GM12878 (cell line): ENCODE measurements around the gene FCRL6. TPM values are rescaled to one million over a fixed set of nuclear protein-coding genes. Genes with fewer than 3 reads are reported as not detected.

Experiments
- ATAC-seq: fragments of 200-7000 bp; cut with Tn5 transposase; 3 replicates; pipeline ENCODE4 v1.9.1; 2020; ENCODE audit warnings: mild to moderate bottlenecking, moderate library complexity
- BruUV-seq: library from RNA; stranded (reverse); fragments of 400-500 nt; replicated peaks from 2 replicates; lab custom pipeline; 2021; lab: Mats Ljungman, UMichigan
- CTCF ChIA-PET: fragments of 300-600 bp; sonication (Branson Sonifier 250); formaldehyde crosslinking; extraction: SDS; loops from one replicate; lab custom pipeline; 2021; ENCODE audit warnings: inconsistent platforms; lab: Yijun Ruan, JAX
- POLR2A ChIA-PET: fragments of 350-600 bp; formaldehyde crosslinking; extraction: SDS; loops from one replicate; lab custom pipeline; 2021; ENCODE audit warnings: inconsistent platforms; lab: Charles Lee
- RAD21 ChIA-PET: fragments of 300-600 bp; sonication (Branson Sonifier 250); formaldehyde crosslinking; loops from one replicate; lab custom pipeline; 2023; ENCODE audit warnings: antibody characterized with exemption; ENCODE audit not compliant: unreplicated experiment; lab: Charles Lee
- SMC1A ChIA-PET: fragments of 300-600 bp; sonication (Branson Sonifier 250); formaldehyde crosslinking; loops from one replicate; lab custom pipeline; 2023; ENCODE audit not compliant: unreplicated experiment, uncharacterized antibody; lab: Charles Lee
- DNase-seq: peaks from one replicate; pipeline ENCODE4 v3.0.0-alpha.2; 2011; ENCODE audit warnings: low read depth, low spot score
- FAIRE-seq: peaks from 3 replicates; lab custom pipeline; 2011; peaks lifted over from hg19 to GRCh38; lab: Jason Lieb, UNC
- H2AFZ ChIP-seq: 2 replicates; pipeline ENCODE4 v1.6.0; 2011; ENCODE audit warnings: low read depth, low read length, control low read depth; ENCODE audit not compliant: control insufficient read depth
- H3K27ac ChIP-seq: 2 replicates; pipeline ENCODE4 v1.5.1; 2011; ENCODE audit warnings: control low read depth; ENCODE audit not compliant: control insufficient read depth, insufficient read depth
- H3K27me3 ChIP-seq, 2 experiments: replicated peaks in 1 of 2; 2 replicates each; pipeline versions ENCODE4 v1.6.0 to v1.6.1; 2011; ENCODE audit warnings: low read length in 1 of 2; ENCODE audit not compliant: control insufficient read depth in 2 of 2, insufficient read depth in 2 of 2
- H3K36me3 ChIP-seq, 2 experiments: 2 replicates each; pipeline ENCODE4 v1.5.1; 2011; ENCODE audit warnings: low read length in 1 of 2; ENCODE audit not compliant: control insufficient read depth in 2 of 2, insufficient read depth in 2 of 2
- H3K4me1 ChIP-seq: 2 replicates; pipeline ENCODE4 v1.6.1; 2011; ENCODE audit warnings: mild to moderate bottlenecking, low read length, moderate library complexity, mixed read lengths; ENCODE audit not compliant: control insufficient read depth, insufficient read depth
- H3K4me2 ChIP-seq: 2 replicates; pipeline ENCODE4 v1.6.0; 2011; ENCODE audit warnings: control low read depth; ENCODE audit not compliant: control insufficient read depth, insufficient read depth
- H3K4me3 ChIP-seq: fragments of 200-600 bp; sonication (generic); 2 replicates; pipeline ENCODE4 v1.5.1; 2016
- H3K79me2 ChIP-seq: 2 replicates; pipeline ENCODE4 v1.6.0; 2011; ENCODE audit warnings: low read length; ENCODE audit not compliant: control insufficient read depth, insufficient read depth
- H3K9ac ChIP-seq: 2 replicates; pipeline ENCODE4 v1.8.0; 2011; ENCODE audit warnings: low read length, control low read depth, mixed read lengths; ENCODE audit not compliant: control insufficient read depth, insufficient read depth
- H3K9me3 ChIP-seq: replicated peaks from 3 replicates; pipeline ENCODE4 v1.5.1; 2011; ENCODE audit warnings: mild to moderate bottlenecking, low read length; ENCODE audit not compliant: control insufficient read depth, insufficient read depth
- H4K20me1 ChIP-seq: 2 replicates; pipeline ENCODE4 v1.6.0; 2011; ENCODE audit not compliant: control insufficient read depth, insufficient read depth
- CTCF ChIP-seq, 3 experiments: IDR thresholded peaks in 2 of 3; conservative IDR thresholded peaks in 1 of 3; 2 replicates each; pipeline ENCODE4 v1.5.1; 2011; ENCODE audit warnings: low read depth in 3 of 3, low read length in 3 of 3, mild to moderate bottlenecking in 3 of 3, control low read depth in 2 of 3, moderate library complexity in 2 of 3, inconsistent platforms in 1 of 3, mixed read lengths in 1 of 3; ENCODE audit not compliant: control insufficient read depth in 2 of 3, insufficient read depth in 1 of 3; ENCODE audit errors: extremely low read depth in 1 of 3
- DPF2 ChIP-seq: fragments of 450-650 bp; IDR thresholded peaks from 2 replicates; pipeline ENCODE4 v1.6.1; 2017; ENCODE audit warnings: mild to moderate bottlenecking
- IKZF2 ChIP-seq, 2 experiments: fragments of 450-650 bp; IDR thresholded peaks; 2 replicates each; pipeline ENCODE4 v1.6.1; 2017; ENCODE audit warnings: mild to moderate bottlenecking in 2 of 2, moderate library complexity in 2 of 2
- RAD21 ChIP-seq: IDR thresholded peaks from 2 replicates; pipeline ENCODE4 v1.6.1; 2011; ENCODE audit warnings: mild to moderate bottlenecking, low read depth, low read length, moderate library complexity; ENCODE audit not compliant: insufficient read depth
- SMC3 ChIP-seq: IDR thresholded peaks from 2 replicates; pipeline ENCODE4 v1.6.1; 2011; ENCODE audit warnings: low read length, improper control_type of control experiment, borderline replicate concordance
- SPI1 ChIP-seq: IDR thresholded peaks from 2 replicates; pipeline ENCODE4 v1.6.1; 2011; ENCODE audit warnings: low read depth, mild to moderate bottlenecking, low read length, moderate library complexity, borderline replicate concordance; ENCODE audit not compliant: insufficient read depth
- SREBF2 ChIP-seq: IDR thresholded peaks from 2 replicates; pipeline ENCODE4 v1.6.1; 2012; ENCODE audit warnings: mild to moderate bottlenecking, low read length
- USF2 ChIP-seq: IDR thresholded peaks from 2 replicates; pipeline ENCODE4 v1.6.1; 2011; ENCODE audit warnings: low read depth, low read length, improper control_type of control experiment, borderline replicate concordance
- ZSCAN29 ChIP-seq: fragments of 450-650 bp; IDR thresholded peaks from 2 replicates; pipeline ENCODE4 v1.6.1; 2017; ENCODE audit warnings: mild to moderate bottlenecking, moderate library complexity
- WGBS: methylation state at CpG from one replicate; pipeline ENCODE4 v1.1.6; 2016; ENCODE audit warnings: low lambda C conversion rate; ENCODE audit not compliant: insufficient replicate concordance, insufficient coverage; ENCODE audit errors: missing lambda C conversion rate; 5-methylcytosine and 5-hydroxymethylcytosine counted together
- in situ Hi-C: fragments of 300-500 bp; cut with MboI; formaldehyde crosslinking; loops from 9 replicates; pipeline ENCODE4 v1.14.3; 2018; ENCODE audit warnings: mixed read lengths
- intact Hi-C: fragments of 100-400 bp; cut with micrococcal nuclease; formaldehyde crosslinking; loops from one replicate; pipeline ENCODE4 v1.14.2; 2022; ENCODE audit not compliant: unreplicated experiment
- polyA plus RNA-seq, 11 experiments: library from polyadenylated mRNA; depleted of rRNA in 4 of 11; unstranded in 6 of 11; stranded (reverse) in 5 of 11; fragments of >200 nt; fragmentation: Nextera tagmentation in 4 of 11; fragmentation: Illumina TruSeq in 1 of 11; extraction: Ambion mirVana in 4 of 11; extraction: Trizol in 1 of 11; gene quantifications; 1 replicate in 1 of 11; 2 replicates in 10 of 11; pipeline versions ENCODE4 v1.2.1 to v1.2.3, GENCODE V29; 2011 to 2016; ENCODE audit warnings: inconsistent platforms in 2 of 11, missing spikeins in 2 of 11, low read depth in 1 of 11
- total RNA-seq, 4 experiments: library from RNA; depleted of rRNA in 3 of 4; stranded (reverse); fragments of >200 nt in 3 of 4; fragmentation: Illumina TruSeq in 1 of 4; extraction: Trizol in 1 of 4; gene quantifications; 2 replicates each; pipeline versions ENCODE4 v1.2.1 to v1.2.3, GENCODE V29; 2013 to 2021

FCRL6 gene
- total and polyA plus RNA-seq, 10 of the 15 experiments (the other 5 are each of a cell fraction or from before 2014, with no cell fraction given), result 0.04 to 0.16 (median 0.11) TPM; not detected in 7

GRCh38 chr1:159829273-159829634 is 27.1 kb downstream of the FCRL6 start:
- 6% methylated on average over 3 of the region's 3 CpGs for WGBS
- peak; percentile 94 for ATAC-seq
- POLR2A ChIA-PET, result no interaction called here
- intact Hi-C loops (loop anchor here (2.0 to 5.0 kb wide), 2 partner anchors 30 to 47 kb away; partner anchors contain the start of gene DUSP23), in situ Hi-C loops (no loop called here)
- peaks cover 2% of the 10 kb centered on the region; the same call in 1 of the 3 replicates for H3K9me3 ChIP-seq
- BruUV-seq, result no TSS peak
- no peak overlapping the region for H3K4me2 ChIP-seq
- RAD21 ChIA-PET, result interaction anchor here (1.5 kb wide), 1 partner anchor 30 kb away, joined by 7 read pairs; no protein-coding TSS in a partner anchor
- CTCF ChIA-PET, result interaction anchor here (1.1 to 16.1 kb wide), 4 partner anchors 13 to 178 kb away, joined by 3 to 178 read pairs (median 4); partner anchors contain the start of gene FCRL6
- DNase-seq, result peak; percentile 40
- no peaks in the 10 kb centered on the region for H4K20me1 ChIP-seq
- no peaks in the 10 kb centered on the region for H3K27me3 ChIP-seq
- H2AFZ ChIP-seq, result no peak overlapping the region
- H3K4me3 ChIP-seq, result no peak overlapping the region
- no peak for FAIRE-seq
- SMC1A ChIA-PET, result interaction anchor here (1.0 to 3.4 kb wide), 4 partner anchors 10 to 61 kb away, joined by 3 to 21 read pairs (median 3); no protein-coding TSS in a partner anchor
- no peaks in the 10 kb centered on the region for H3K79me2 ChIP-seq
- peaks cover 35% of the 10 kb centered on the region for H3K4me1 ChIP-seq
- no peak overlapping the region for H3K9ac ChIP-seq
- H3K36me3 ChIP-seq, result no peaks in the 10 kb centered on the region
- TF ChIP-seq SREBF2, result no peak
- no peak for TF ChIP-seq ZSCAN29
- TF ChIP-seq SPI1, result peak; percentile 63; the same call in 1 of the 2 replicates
- no peak for TF ChIP-seq DPF2
- peak; percentile 50 for TF ChIP-seq SMC3
- 0 out of 2 replicates have a peak, but pooled peaks have one; percentile 26 for TF ChIP-seq RAD21
- TF ChIP-seq IKZF2 (IDR thresholded peaks at IDR 0.05), result peak in 1 of 2 experiments; percentile 30; a peak in 1 of 4 replicates
- TF ChIP-seq USF2, result no peak
- peak; percentile 46 to 71 (median 66) for TF ChIP-seq CTCF (IDR thresholded peaks at IDR 0.05 in 2 of 3, conservative IDR thresholded peaks at IDR 0.05 in 1 of 3; ENCODE audit: control insufficient read depth in 2 of 3, extremely low read depth in 1 of 3, insufficient read depth in 1 of 3, low read depth in 3 of 3, low read length in 3 of 3)
- no peak overlapping the region for H3K27ac ChIP-seq
